ENCODE results near the gene AASDH.

The AASDH gene

GRCh38 chr4:56315543-56315942, 71.7 kb downstream of the AASDH start:
- DNase-seq (ENCODE audit: low spot score) = no peak
- no peak for TF ChIP-seq CTCF (IDR thresholded peaks at IDR 0.05; ENCODE audit: extremely low read depth, insufficient read depth, missing control alignments)
- in situ Hi-C loops (cut with MboI; ENCODE audit: low pct_unique_long_range_greater_than_20kb, low sequenced_read_pairs, unreplicated experiment) = no loop called here

DNA sequence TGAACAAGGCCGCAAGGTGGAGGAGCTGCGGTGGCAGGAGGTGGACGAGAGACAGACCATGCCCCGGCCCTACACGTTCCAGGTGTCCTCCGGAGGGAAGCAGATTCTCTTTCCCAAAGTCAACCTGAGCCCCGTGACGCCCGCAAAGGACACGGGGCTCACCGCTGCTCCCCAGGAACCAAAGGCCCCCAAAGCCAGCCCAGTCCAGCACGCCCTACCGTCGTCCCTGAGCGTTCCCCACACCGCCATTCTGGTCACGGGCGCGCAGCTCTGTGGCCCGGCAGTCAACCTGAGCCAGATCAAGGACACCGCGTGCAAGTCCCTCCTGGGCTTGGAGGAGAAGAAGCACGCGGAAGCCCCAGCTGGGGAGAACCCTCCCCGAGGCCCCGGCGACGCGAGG, 72.2 kb downstream of the AASDH start:
- DNase-seq (ENCODE audit: low spot score) = no peak
- TF ChIP-seq CTCF (IDR thresholded peaks at IDR 0.05; ENCODE audit: extremely low read depth, insufficient read depth, missing control alignments) = no peak
- in situ Hi-C loops (cut with MboI; ENCODE audit: low pct_unique_long_range_greater_than_20kb, low sequenced_read_pairs, unreplicated experiment) = no loop called here

GRCh38 chr4:56314207-56314915, 72.9 kb downstream of the AASDH start:
- TF ChIP-seq CTCF (IDR thresholded peaks at IDR 0.05; ENCODE audit: extremely low read depth, insufficient read depth, missing control alignments) = no peak
- DNase-seq (ENCODE audit: low spot score) = no peak
- in situ Hi-C loops (cut with MboI; ENCODE audit: low pct_unique_long_range_greater_than_20kb, low sequenced_read_pairs, unreplicated experiment) = no loop called here

- TF ChIP-seq CTCF (IDR thresholded peaks at IDR 0.05; ENCODE audit: extremely low read depth, insufficient read depth, missing control alignments) = no peak
These were observed 74.2 kb downstream of the AASDH start for GRCh38 chr4:56313132-56313531.

GRCh38 chr4:56311299-56311975, 75.9 kb downstream of the AASDH start:
- TF ChIP-seq CTCF (IDR thresholded peaks at IDR 0.05; ENCODE audit: extremely low read depth, insufficient read depth, missing control alignments) = no peak
- in situ Hi-C loops (cut with MboI; ENCODE audit: low pct_unique_long_range_greater_than_20kb, low sequenced_read_pairs, unreplicated experiment) = no loop called here

More at GRCh38 chr4:56313132-56313531, 74.2 kb downstream of the AASDH start:
- in situ Hi-C loops (cut with MboI; ENCODE audit: low pct_unique_long_range_greater_than_20kb, low sequenced_read_pairs, unreplicated experiment) = no loop called here
- DNase-seq (ENCODE audit: low spot score) = no peak

DNA sequence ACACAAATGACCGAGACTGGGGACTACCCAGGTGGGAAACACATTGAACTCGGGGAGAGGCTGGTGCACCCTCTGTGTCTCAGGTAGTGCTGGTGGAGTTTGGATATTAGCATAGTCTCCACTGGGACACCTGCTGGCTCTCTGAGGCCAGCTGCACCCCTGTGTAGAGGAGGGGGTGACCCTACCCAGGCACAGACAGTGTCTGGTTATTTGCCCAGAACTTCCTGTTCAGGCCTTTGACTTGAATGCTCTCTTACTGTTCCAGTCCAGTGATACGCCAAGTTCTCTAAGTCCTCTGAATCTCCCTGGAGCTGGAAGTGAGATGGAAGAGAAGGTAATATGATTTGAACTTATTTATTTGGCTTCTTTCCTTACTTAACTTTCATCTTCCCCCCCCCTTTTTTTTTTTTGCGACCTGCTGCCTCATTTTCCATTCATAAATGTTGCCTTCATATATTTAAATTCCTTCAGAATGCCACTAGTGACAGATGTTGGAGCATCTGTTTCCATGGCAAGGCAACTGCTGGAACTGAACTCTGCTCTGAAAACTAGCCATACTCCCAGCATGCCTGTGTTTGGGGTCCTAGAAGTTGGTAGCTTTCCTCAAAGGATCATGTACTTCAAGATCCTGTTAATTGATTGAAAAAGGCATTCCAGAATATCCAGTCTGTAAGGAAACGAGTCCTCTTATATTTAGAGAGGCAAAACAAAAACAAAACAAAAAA, 76.7 kb downstream of the AASDH start:
- no peak for TF ChIP-seq CTCF (IDR thresholded peaks at IDR 0.05; ENCODE audit: extremely low read depth, insufficient read depth, missing control alignments)
- in situ Hi-C loops (cut with MboI; ENCODE audit: low pct_unique_long_range_greater_than_20kb, low sequenced_read_pairs, unreplicated experiment) = no loop called here
- no peak for DNase-seq (ENCODE audit: low spot score)

More at GRCh38 chr4:56311299-56311975, 75.9 kb downstream of the AASDH start:
- no peak for DNase-seq (ENCODE audit: low spot score)

Data from GM13977 (cell line).